ENCODE data around the gene TPRA1. TPM values are rescaled to one million over a fixed set of nuclear protein-coding genes. Genes with fewer than 3 reads are reported as not detected.

The TPRA1 gene
- total and polyA plus RNA-seq, 3 donors from 2014 or later: 32.6 to 59.3 (median 55.7) TPM

- intact Hi-C loops (cut with DNase I; ENCODE audit: low total_unique reads): no loop called here
These were observed 54.4 kb downstream of the TPRA1 start for GRCh38 chr3:127535901-127536829.

DNA sequence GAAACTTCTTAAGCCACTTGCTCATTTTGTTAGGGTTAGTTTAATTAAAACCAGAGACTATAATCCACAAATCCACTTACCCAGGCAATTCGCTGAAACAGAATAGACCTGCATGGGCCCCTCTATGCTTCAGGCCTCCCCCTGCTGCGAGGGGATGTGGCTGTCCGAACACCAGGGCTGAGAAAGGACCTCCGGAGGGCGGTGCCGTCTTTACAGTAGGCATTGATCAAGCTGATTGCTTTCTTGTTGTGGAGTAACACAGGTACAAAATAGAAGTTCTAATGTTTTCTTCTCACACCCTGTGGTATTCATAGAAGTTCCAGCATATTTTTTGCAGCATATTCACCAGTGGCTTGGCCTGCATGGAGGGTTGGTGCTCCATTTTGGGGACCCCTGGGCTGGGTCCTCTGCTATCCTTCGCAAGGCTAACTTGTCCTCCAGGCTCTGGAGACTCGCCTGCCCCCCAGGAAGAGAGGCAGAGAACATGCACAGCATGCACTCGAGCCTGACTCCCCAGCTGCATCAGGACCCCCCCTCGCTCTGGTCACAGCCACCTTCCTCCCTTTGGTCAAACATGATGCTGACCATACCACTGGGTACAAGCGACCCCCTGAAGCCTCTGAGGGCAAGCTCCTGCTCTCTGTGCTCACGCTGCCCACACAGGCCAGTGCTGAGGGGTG lies 55.3 kb downstream of the TPRA1 start:
- DNase-seq: peak; percentile 5
- H3K9me3 ChIP-seq: no peaks in the 10 kb centered on the region
- no peaks in the 10 kb centered on the region for H3K36me3 ChIP-seq (ENCODE audit: low read depth, missing control alignments)
- H3K4me1 ChIP-seq: peaks cover 3% of the 10 kb centered on the region
- WGBS, 2 donors: 92% methylated on average over 9 to 12 of the region's 12 CpGs
- no peak overlapping the region for H3K4me3 ChIP-seq
- no peaks in the 10 kb centered on the region for H3K27me3 ChIP-seq
- TF ChIP-seq CTCF (IDR thresholded peaks at IDR 0.05): no peak
- no peak for TF ChIP-seq POLR2A (IDR thresholded peaks at IDR 0.05)
- intact Hi-C loops (cut with DNase I; ENCODE audit: low total_unique reads): no loop called here
- H3K27ac ChIP-seq: no peak overlapping the region

More at GRCh38 chr3:127535901-127536829, 54.4 kb downstream of the TPRA1 start:
- no peak for DNase-seq
- Histone ChIP-seq H3K36me3 (ENCODE audit: low read depth, missing control alignments) (no peaks in the 10 kb centered on the region), H3K27ac (no peak overlapping the region), H3K4me1 (peaks cover 3% of the 10 kb centered on the region), H3K9me3 (no peaks in the 10 kb centered on the region), H3K4me3 (no peak overlapping the region), H3K27me3 (no peaks in the 10 kb centered on the region)
- TF ChIP-seq CTCF (IDR thresholded peaks at IDR 0.05) (no peak), POLR2A (IDR thresholded peaks at IDR 0.05) (no peak)
- 72 to 73% methylated on average over 15 to 18 of the region's 18 CpGs for WGBS, 2 donors

GRCh38 chr3:127534564-127534963 lies 56.0 kb downstream of the TPRA1 start:
- Histone ChIP-seq H3K4me3 (no peak overlapping the region), H3K36me3 (ENCODE audit: low read depth, missing control alignments) (no peaks in the 10 kb centered on the region), H3K9me3 (no peaks in the 10 kb centered on the region), H3K27me3 (no peaks in the 10 kb centered on the region), H3K4me1 (peaks cover 3% of the 10 kb centered on the region), H3K27ac (no peak overlapping the region)
- TF ChIP-seq CTCF (IDR thresholded peaks at IDR 0.05) (no peak), POLR2A (IDR thresholded peaks at IDR 0.05) (no peak)
- intact Hi-C loops (cut with DNase I; ENCODE audit: low total_unique reads): no loop called here
- DNase-seq: peak; percentile 12
- WGBS, 2 donors: 84 to 89% methylated on average over 11 of the region's 11 CpGs

- Histone ChIP-seq H3K27ac (no peak overlapping the region), H3K27me3 (no peaks in the 10 kb centered on the region), H3K4me1 (peaks cover 3% of the 10 kb centered on the region), H3K4me3 (no peak overlapping the region), H3K36me3 (ENCODE audit: low read depth, missing control alignments) (no peaks in the 10 kb centered on the region), H3K9me3 (no peaks in the 10 kb centered on the region)
- intact Hi-C loops (cut with DNase I; ENCODE audit: low total_unique reads): no loop called here
- WGBS, 2 donors: 77 to 95% methylated on average over 2 of the region's 2 CpGs
- no peak for DNase-seq
- TF ChIP-seq CTCF (IDR thresholded peaks at IDR 0.05): no peak
- TF ChIP-seq POLR2A (IDR thresholded peaks at IDR 0.05): no peak
These were observed 56.4 kb downstream of the TPRA1 start for GRCh38 chr3:127534161-127534451.

Measured in testis (tissue), 3 donors.